ENCODE data around the gene ITK. TPM values are rescaled to one million over a fixed set of nuclear protein-coding genes. Genes with fewer than 3 reads are reported as not detected.

The ITK gene
- total RNA-seq, 1 donor from 2014 or later = 0.05 TPM

Other genes with a start within 250 kb of the ITK start
- 0.35 and 1.3 TPM in 2 replicates for gene TIMD4, start 217.6 kb upstream of the ITK start, total RNA-seq
- 289 and 397 TPM in 2 replicates for gene HAVCR1, start 121.7 kb upstream of the ITK start, total RNA-seq
- gene HAVCR2, start 71.8 kb upstream of the ITK start, total RNA-seq = 2.0 and 8.2 TPM in 2 replicates
- gene MED7, start 38.0 kb upstream of the ITK start, total RNA-seq = 20.8 and 22.2 TPM in 2 replicates
- gene GARIN3, start 14.6 kb upstream of the ITK start, total RNA-seq = not detected in 2 replicates
- 38.7 and 57.9 TPM in 2 replicates for gene CYFIP2, start 85.3 kb downstream of the ITK start, total RNA-seq